OCI-LY1 (cell line): ENCODE results near the gene IGFBP1.

Source experiments
- H2AFZ ChIP-seq: fragments of 200-600 bp; sonication (generic), shearing (Covaris generic); 2 replicates; pipeline ENCODE4 v1.6.0; 2014; ENCODE audit warnings: antibody characterized with exemption, mild to moderate bottlenecking, low read length
- H3F3A ChIP-seq: fragments of 200-600 bp; sonication (generic), shearing (Covaris generic); 2 replicates; pipeline ENCODE4 v1.6.0; 2014; ENCODE audit warnings: mild to moderate bottlenecking, antibody characterized with exemption, low read length, moderate library complexity; ENCODE audit not compliant: insufficient read depth
- H3K27ac ChIP-seq: fragments of 200-600 bp; sonication (generic); 2 replicates; pipeline ENCODE4 v1.5.1; 2014; ENCODE audit warnings: low read length, mixed run types, mild to moderate bottlenecking, low read depth; ENCODE audit not compliant: poor library complexity, severe bottlenecking
- H3K27me3 ChIP-seq: fragments of 200-600 bp; sonication (generic); 2 replicates; pipeline ENCODE4 v1.6.0; 2014; ENCODE audit warnings: antibody characterized with exemption, mild to moderate bottlenecking, low read length, moderate library complexity; ENCODE audit not compliant: insufficient read depth
- H3K36me3 ChIP-seq: fragments of 200-600 bp; sonication (generic); 2 replicates; pipeline ENCODE4 v1.6.1; 2014; ENCODE audit warnings: mild to moderate bottlenecking, antibody characterized with exemption, low read length, moderate library complexity, mixed read lengths; ENCODE audit not compliant: insufficient read depth
- H3K4me1 ChIP-seq: fragments of 200-600 bp; sonication (generic); 2 replicates; pipeline ENCODE4 v1.5.1; 2014; ENCODE audit warnings: mild to moderate bottlenecking, low read length, moderate library complexity; ENCODE audit not compliant: insufficient read depth, severe bottlenecking
- H3K4me2 ChIP-seq: fragments of 200-600 bp; sonication (generic), shearing (Covaris generic); 2 replicates; pipeline ENCODE4 v1.6.1; 2014; ENCODE audit warnings: low read length
- H3K4me3 ChIP-seq: fragments of 200-600 bp; sonication (generic); 2 replicates; pipeline ENCODE4 v1.5.1; 2014; ENCODE audit warnings: low read length, low read depth, mild to moderate bottlenecking, mixed read lengths; ENCODE audit not compliant: poor library complexity, severe bottlenecking
- H3K79me2 ChIP-seq: fragments of 200-600 bp; shearing (Covaris generic); 2 replicates; pipeline ENCODE4 v1.6.1; 2016; ENCODE audit warnings: mixed run types, low read length, mixed read lengths; ENCODE audit not compliant: insufficient read depth
- H3K9ac ChIP-seq: fragments of 200-600 bp; sonication (generic), shearing (Covaris generic); 2 replicates; pipeline ENCODE4 v1.6.1; 2014; ENCODE audit warnings: mild to moderate bottlenecking, low read length, mixed read lengths
- H3K9me2 ChIP-seq: fragments of 200-600 bp; sonication (generic), shearing (Covaris generic); 2 replicates; pipeline ENCODE4 v1.6.1; 2014; ENCODE audit warnings: low read depth, mild to moderate bottlenecking, low read length, mixed read lengths
- H3K9me3 ChIP-seq: fragments of 200-600 bp; shearing (Covaris generic); 2 replicates; pipeline ENCODE4 v1.6.1; 2014; ENCODE audit warnings: low read length, mixed read lengths
- H4K20me1 ChIP-seq: fragments of 200-600 bp; sonication (generic), shearing (Covaris generic); 2 replicates; pipeline ENCODE4 v1.6.0; 2016; ENCODE audit warnings: mild to moderate bottlenecking, low read length; ENCODE audit not compliant: insufficient read depth
- CTCF ChIP-seq: fragments of 200-600 bp; sonication (generic), shearing (Covaris generic); IDR thresholded peaks from 2 replicates; pipeline ENCODE4 v1.5.1; 2017; ENCODE audit warnings: mild to moderate bottlenecking, antibody characterized with exemption, low read length, moderate library complexity, mixed read lengths
- EZH2 ChIP-seq: fragments of 200-600 bp; sonication (generic), shearing (Covaris generic); IDR thresholded peaks from 2 replicates; pipeline ENCODE4 v1.8.0; 2017; ENCODE audit warnings: borderline replicate concordance, mixed run types, mild to moderate bottlenecking, antibody characterized with exemption, low read length, moderate library complexity, mixed read lengths

IGFBP1 gene

GRCh38 chr7:45886931-45887667 lies 1.2 kb upstream of the IGFBP1 start:
- H3F3A ChIP-seq: no peaks in the 10 kb centered on the region
- H3K79me2 ChIP-seq: no peaks in the 10 kb centered on the region
- H3K27me3 ChIP-seq: no peaks in the 10 kb centered on the region
- no peaks in the 10 kb centered on the region for H4K20me1 ChIP-seq
- H2AFZ ChIP-seq: no peak overlapping the region
- no peak overlapping the region for H3K27ac ChIP-seq
- no peak overlapping the region for H3K9ac ChIP-seq
- H3K4me3 ChIP-seq: no peak overlapping the region
- no peak for TF ChIP-seq EZH2
- no peaks in the 10 kb centered on the region for H3K9me2 ChIP-seq
- no peaks in the 10 kb centered on the region for H3K9me3 ChIP-seq
- H3K4me2 ChIP-seq: no peak overlapping the region
- no peaks in the 10 kb centered on the region for H3K4me1 ChIP-seq
- no peaks in the 10 kb centered on the region for H3K36me3 ChIP-seq

GRCh38 chr7:45888993-45889366 lies 692 bp downstream of the IGFBP1 start:
- Histone ChIP-seq H3K4me2 (no peak overlapping the region), H3K4me3 (no peak overlapping the region), H3K27me3 (no peaks in the 10 kb centered on the region)

GRCh38 chr7:45889367-45890067 lies 1.2 kb downstream of the IGFBP1 start:
- no peak overlapping the region for H3K4me3 ChIP-seq
- H3F3A ChIP-seq: no peaks in the 10 kb centered on the region
- no peak overlapping the region for H3K27ac ChIP-seq
- no peak for TF ChIP-seq EZH2
- TF ChIP-seq CTCF: no peak
- no peak overlapping the region for H3K4me2 ChIP-seq
- no peaks in the 10 kb centered on the region for H3K27me3 ChIP-seq
- H3K79me2 ChIP-seq: no peaks in the 10 kb centered on the region
- H3K9me2 ChIP-seq: no peaks in the 10 kb centered on the region
- no peaks in the 10 kb centered on the region for H3K4me1 ChIP-seq
- no peak overlapping the region for H3K9ac ChIP-seq
- H4K20me1 ChIP-seq: no peaks in the 10 kb centered on the region
- H2AFZ ChIP-seq: no peak overlapping the region
- H3K9me3 ChIP-seq: no peaks in the 10 kb centered on the region
- no peaks in the 10 kb centered on the region for H3K36me3 ChIP-seq

More at GRCh38 chr7:45888993-45889366, 692 bp downstream of the IGFBP1 start:
- no peak overlapping the region for H2AFZ ChIP-seq
- TF ChIP-seq EZH2 (no peak), CTCF (no peak)
- H3K9ac ChIP-seq: no peak overlapping the region
- no peaks in the 10 kb centered on the region for H3K9me2 ChIP-seq
- no peaks in the 10 kb centered on the region for H3F3A ChIP-seq
- H3K9me3 ChIP-seq: no peaks in the 10 kb centered on the region
- no peaks in the 10 kb centered on the region for H3K36me3 ChIP-seq
- no peak overlapping the region for H3K27ac ChIP-seq
- no peaks in the 10 kb centered on the region for H3K4me1 ChIP-seq
- H4K20me1 ChIP-seq: no peaks in the 10 kb centered on the region
- H3K79me2 ChIP-seq: no peaks in the 10 kb centered on the region
